Right atrium auricular region (tissue), 2 donors: ENCODE data around the gene COPE. TPM values are rescaled to one million over a fixed set of nuclear protein-coding genes. Genes with fewer than 3 reads are reported as not detected.

Experiments used
- DNase-seq: peaks from one replicate; pipeline ENCODE4 v3.0.0-alpha.2; 2019; ENCODE audit warnings: low spot score
- H3K27ac ChIP-seq, 2 donors: fragments of 200-600 bp; sonication (generic); 1 replicate in 1 of 2; 2 replicates in 1 of 2; pipeline ENCODE4 v1.5.1; 2016 to 2019
- H3K27me3 ChIP-seq, 2 donors: fragments of 200-600 bp; sonication (generic); one replicate each; pipeline versions ENCODE4 v1.5.1 to v1.6.0; 2017 to 2019
- H3K36me3 ChIP-seq: fragments of 200-600 bp; sonication (generic); one replicate; pipeline ENCODE4 v1.5.1; 2016
- H3K4me1 ChIP-seq, 2 donors: fragments of 200-600 bp; sonication (generic); one replicate each; pipeline versions ENCODE4 v1.5.1 to v1.6.0; 2017 to 2019
- H3K4me3 ChIP-seq, 2 donors: fragments of 200-600 bp; sonication (generic); 1 replicate in 1 of 2; 2 replicates in 1 of 2; pipeline ENCODE4 v1.5.1; 2017 to 2019; ENCODE audit warnings: mild to moderate bottlenecking in 1 of 2, moderate library complexity in 1 of 2
- H3K9me3 ChIP-seq, 2 donors: fragments of 200-600 bp; sonication (generic); one replicate each; pipeline ENCODE4 v1.5.1; 2019
- total RNA-seq, 2 donors: library from RNA; depleted of rRNA; stranded (reverse); fragments of >200 nt; gene quantifications; one replicate each; pipeline ENCODE4 v1.1.0, GENCODE V29; 2016
- TF ChIP-seq, protein P1 (sequence below), 2 donors: fragments of 200-600 bp; sonication (generic); IDR thresholded peaks; one replicate each; pipeline ENCODE4 v1.5.1; 2019; ENCODE audit warnings: antibody characterized with exemption in 2 of 2

Gene COPE
- total RNA-seq, 2 donors from 2014 or later = 168 to 209 TPM

GRCh38 chr19:18853755-18854427, 65.3 kb downstream of the COPE start:
- no peak overlapping the region for H3K27ac ChIP-seq
- no peak overlapping the region for H3K4me3 ChIP-seq
- H3K36me3 ChIP-seq = peaks cover 89% of the 10 kb centered on the region
- TF ChIP-seq, protein P1, sequence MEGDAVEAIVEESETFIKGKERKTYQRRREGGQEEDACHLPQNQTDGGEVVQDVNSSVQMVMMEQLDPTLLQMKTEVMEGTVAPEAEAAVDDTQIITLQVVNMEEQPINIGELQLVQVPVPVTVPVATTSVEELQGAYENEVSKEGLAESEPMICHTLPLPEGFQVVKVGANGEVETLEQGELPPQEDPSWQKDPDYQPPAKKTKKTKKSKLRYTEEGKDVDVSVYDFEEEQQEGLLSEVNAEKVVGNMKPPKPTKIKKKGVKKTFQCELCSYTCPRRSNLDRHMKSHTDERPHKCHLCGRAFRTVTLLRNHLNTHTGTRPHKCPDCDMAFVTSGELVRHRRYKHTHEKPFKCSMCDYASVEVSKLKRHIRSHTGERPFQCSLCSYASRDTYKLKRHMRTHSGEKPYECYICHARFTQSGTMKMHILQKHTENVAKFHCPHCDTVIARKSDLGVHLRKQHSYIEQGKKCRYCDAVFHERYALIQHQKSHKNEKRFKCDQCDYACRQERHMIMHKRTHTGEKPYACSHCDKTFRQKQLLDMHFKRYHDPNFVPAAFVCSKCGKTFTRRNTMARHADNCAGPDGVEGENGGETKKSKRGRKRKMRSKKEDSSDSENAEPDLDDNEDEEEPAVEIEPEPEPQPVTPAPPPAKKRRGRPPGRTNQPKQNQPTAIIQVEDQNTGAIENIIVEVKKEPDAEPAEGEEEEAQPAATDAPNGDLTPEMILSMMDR (IDR thresholded peaks at IDR 0.05) = no peak
- H3K27me3 ChIP-seq = no peaks in the 10 kb centered on the region
- no peaks in the 10 kb centered on the region for H3K9me3 ChIP-seq
- H3K4me1 ChIP-seq = peaks cover 0 to 21% of the 10 kb centered on the region in 2 donors
- DNase-seq = no peak

DNA sequence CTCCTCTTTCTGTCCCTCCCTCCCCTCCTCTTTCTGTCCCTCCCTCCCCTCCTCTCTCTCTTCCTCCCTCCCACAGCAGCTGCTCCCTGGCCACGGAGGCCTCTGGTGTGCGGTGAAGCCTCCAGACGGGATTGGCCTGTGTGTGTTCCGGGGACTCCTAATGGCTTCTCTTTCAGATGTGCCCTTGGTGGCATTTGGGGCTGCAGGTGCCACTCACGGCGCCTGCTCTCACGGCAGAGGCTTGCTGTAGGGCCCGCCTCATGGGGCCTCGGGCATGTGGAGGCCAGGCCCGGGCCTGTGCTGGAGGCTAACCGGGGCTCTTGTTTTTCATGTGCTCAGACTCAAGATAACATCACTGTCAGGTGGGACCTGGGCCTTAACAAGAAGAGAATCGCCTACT, 66.5 kb downstream of the COPE start:
- Histone ChIP-seq H3K36me3 (peaks cover 77% of the 10 kb centered on the region), H3K27me3 (no peaks in the 10 kb centered on the region), H3K4me1 (peaks cover 0 to 33% of the 10 kb centered on the region in 2 donors), H3K9me3 (no peaks in the 10 kb centered on the region), H3K27ac (no peak overlapping the region), H3K4me3 (no peak overlapping the region)
- DNase-seq = no peak
- TF ChIP-seq, protein P1 (IDR thresholded peaks at IDR 0.05) = no peak

GRCh38 chr19:18851673-18852325, 67.4 kb downstream of the COPE start:
- Histone ChIP-seq H3K4me1 (peaks cover 0 to 42% of the 10 kb centered on the region in 2 donors), H3K27ac (no peak overlapping the region), H3K27me3 (no peaks in the 10 kb centered on the region), H3K36me3 (peaks cover 68% of the 10 kb centered on the region), H3K9me3 (no peaks in the 10 kb centered on the region), H3K4me3 (no peak overlapping the region)
- TF ChIP-seq, protein P1 (IDR thresholded peaks at IDR 0.05) = no peak
- no peak for DNase-seq

- H3K27ac ChIP-seq = peak overlapping the region; percentile 76 to 77
- TF ChIP-seq, protein P1 (IDR thresholded peaks at IDR 0.05) = no peak
- no peaks in the 10 kb centered on the region for H3K9me3 ChIP-seq
- H3K4me1 ChIP-seq = peaks cover 0 to 45% of the 10 kb centered on the region in 2 donors
- H3K4me3 ChIP-seq = no peak overlapping the region
- no peaks in the 10 kb centered on the region for H3K27me3 ChIP-seq
- no peak for DNase-seq
- peaks cover 63% of the 10 kb centered on the region for H3K36me3 ChIP-seq
Measured at GRCh38 chr19:18850471-18851375, 68.5 kb downstream of the COPE start.

DNA sequence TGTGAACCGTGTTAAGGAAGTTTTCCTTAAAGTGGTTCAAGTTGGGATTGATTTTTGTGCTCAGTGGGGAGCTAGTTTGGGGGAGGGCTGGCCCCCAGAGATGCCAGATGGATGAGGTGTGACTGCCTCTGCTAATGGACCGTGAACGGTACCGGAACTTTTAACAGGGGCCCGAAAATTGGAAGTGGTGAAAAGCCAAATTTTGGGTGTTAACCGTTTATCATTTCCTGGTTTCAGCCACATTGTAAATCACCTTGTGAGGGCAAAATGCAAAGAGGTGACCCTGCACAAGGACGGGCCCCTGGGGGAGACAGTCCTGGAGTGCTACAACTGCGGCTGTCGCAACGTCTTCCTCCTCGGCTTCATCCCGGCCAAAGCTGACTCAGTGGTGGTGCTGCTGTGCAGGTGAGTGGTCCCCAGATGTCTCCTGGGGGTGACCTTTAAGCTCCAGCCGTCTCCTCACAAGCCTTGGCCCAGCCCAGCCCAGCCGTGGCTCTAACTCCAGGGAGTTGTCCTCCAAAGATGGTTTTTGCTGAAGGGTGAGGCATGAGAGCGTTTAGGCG, 69.3 kb downstream of the COPE start:
- no peaks in the 10 kb centered on the region for H3K27me3 ChIP-seq
- H3K36me3 ChIP-seq = peaks cover 55% of the 10 kb centered on the region
- H3K9me3 ChIP-seq = no peaks in the 10 kb centered on the region
- peaks cover 0 to 51% of the 10 kb centered on the region in 2 donors for H3K4me1 ChIP-seq
- peak overlapping the region; percentile 76 to 77 for H3K27ac ChIP-seq
- no peak overlapping the region for H3K4me3 ChIP-seq
- DNase-seq = no peak
- TF ChIP-seq, protein P1 (IDR thresholded peaks at IDR 0.05) = no peak

Other genes with a start within 250 kb of the COPE start
- gene CRTC1, start 235.7 kb downstream of the COPE start, total RNA-seq = 1 to 10 TPM; 4.0 to 5.8 TPM
- 10 to 100 TPM in 1 of 2 donors, 1 to 10 TPM in 1; 7.8 to 12.5 TPM for gene COMP, start 128.1 kb downstream of the COPE start, total RNA-seq
- 10 to 100 TPM; 27.6 to 61.5 TPM for gene UPF1, start 87.4 kb downstream of the COPE start, total RNA-seq
- 1 to 10 TPM in 1 of 2 donors, under 1 TPM in 1; 0.79 to 1.6 TPM for gene CERS1, start 23.2 kb downstream of the COPE start, total RNA-seq
- gene DDX49, start 328 bp upstream of the COPE start, total RNA-seq = 10 to 100 TPM; 22.1 to 31.9 TPM
- gene HOMER3, start 21.8 kb upstream of the COPE start, total RNA-seq = 10 to 100 TPM; 13.6 to 39.8 TPM
- gene SUGP2, start 114.1 kb upstream of the COPE start, total RNA-seq = 10 to 100 TPM; 25.4 to 36.1 TPM
- gene ARMC6, start 114.2 kb upstream of the COPE start, total RNA-seq = 10 to 100 TPM; 13.7 to 14.4 TPM
- 10 to 100 TPM; 10.3 to 14.4 TPM for gene SLC25A42, start 144.6 kb upstream of the COPE start, total RNA-seq
- gene TMEM161A, start 219.1 kb upstream of the COPE start, total RNA-seq = 10 to 100 TPM; 16.8 to 22.2 TPM